GM18519 (cell line): ENCODE measurements around the gene FUT8.

Experiments used
- ATAC-seq: cut with Tn5 transposase; IDR thresholded peaks from one replicate; pipeline ENCODE4 v1.9.1; 2021; ENCODE audit warnings: mild to moderate bottlenecking, moderate library complexity; ENCODE audit not compliant: unreplicated experiment, low FRiP score

The FUT8 gene

DNA sequence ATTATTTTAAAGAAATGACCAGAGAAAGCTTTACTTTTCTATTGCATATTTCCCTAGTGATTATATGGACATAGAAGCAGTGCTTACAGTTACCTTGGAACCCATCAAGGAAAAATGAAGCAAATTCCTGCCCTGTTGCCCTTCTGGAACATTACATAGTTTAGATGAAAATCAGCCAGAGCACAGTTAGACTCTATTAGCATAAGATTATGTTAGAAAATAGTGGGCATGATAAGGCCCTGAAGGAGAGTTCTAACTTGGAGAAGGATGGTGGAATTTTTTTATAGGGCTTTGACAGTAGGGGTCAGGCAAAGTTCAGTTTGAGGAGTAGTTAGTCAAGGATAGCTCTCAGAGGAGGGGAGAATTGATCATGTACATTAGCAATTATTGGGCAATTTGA lies 74.3 kb downstream of the FUT8 start:
- ATAC-seq = no peak

DNA sequence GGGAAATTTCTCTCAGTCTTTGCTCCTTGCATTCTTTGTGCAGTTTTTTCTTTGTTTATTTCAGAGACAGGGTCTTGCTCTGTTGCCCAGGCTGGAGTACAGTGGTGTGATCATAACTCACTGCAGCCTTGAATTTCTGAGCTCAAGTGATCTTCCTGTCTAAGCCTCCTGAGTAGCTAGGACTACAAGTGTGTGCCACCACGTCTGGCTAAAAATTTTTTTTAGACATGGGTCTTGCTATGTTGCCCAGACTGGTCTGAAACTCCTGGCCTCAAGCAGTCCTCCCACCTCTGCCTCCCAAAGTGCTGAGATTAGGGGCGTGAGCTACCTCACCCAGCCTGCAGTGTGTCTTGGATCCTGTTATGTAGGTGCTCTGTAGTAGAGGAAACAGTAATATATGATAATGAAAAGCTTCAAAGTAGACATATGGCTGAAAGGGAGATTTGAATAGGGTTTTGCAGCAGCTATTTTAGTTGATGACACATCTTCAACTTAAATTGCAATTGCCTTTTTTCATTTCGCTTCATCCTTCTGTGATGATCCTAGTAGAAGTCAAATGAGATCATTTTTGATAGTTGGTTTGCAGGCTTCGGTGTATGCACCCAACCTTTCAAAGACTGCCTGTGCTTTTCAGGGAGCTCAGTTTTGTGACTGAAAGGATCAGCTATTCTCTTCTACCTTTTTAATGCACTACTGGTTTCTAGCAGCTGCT lies 75.4 kb downstream of the FUT8 start:
- ATAC-seq = no peak

DNA sequence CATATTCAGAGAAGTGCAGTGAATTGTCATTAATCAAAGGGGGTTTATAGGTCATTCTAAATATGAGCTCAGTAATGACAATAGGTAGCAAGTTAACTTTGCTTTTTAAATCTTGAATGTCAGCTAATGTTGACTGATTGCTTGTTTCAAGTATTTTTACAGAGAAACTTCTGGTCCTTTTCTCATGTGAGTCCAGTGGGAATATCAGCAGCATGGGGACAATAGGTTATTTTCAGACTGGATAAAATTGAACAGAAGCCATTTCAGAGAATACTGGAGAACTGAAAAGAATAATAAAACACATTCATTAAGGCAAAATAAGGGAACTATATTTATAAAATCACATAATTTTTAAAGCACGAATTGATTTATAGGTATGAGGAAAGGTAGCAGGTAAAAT lies 78.7 kb downstream of the FUT8 start:
- no peak for ATAC-seq

DNA sequence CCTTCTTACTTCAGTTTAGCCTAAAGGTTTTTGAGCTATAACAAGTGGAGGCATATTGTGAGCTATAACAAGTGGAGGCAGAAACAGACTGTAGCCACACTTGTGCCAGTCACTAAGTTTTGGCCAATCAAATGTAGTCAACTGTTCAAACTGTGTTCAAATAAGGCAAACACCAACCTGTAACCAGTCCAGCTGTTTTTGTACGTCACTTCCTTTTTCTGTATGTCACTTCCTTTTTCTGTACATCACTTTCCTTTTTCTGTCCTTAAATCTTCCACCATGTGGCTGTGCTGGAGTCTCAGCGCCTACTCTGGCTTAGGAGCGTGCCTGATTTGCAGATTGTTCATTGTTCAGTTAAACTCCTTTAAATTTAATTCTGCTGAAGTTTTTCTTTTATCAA lies 79.7 kb downstream of the FUT8 start:
- ATAC-seq = no peak

DNA sequence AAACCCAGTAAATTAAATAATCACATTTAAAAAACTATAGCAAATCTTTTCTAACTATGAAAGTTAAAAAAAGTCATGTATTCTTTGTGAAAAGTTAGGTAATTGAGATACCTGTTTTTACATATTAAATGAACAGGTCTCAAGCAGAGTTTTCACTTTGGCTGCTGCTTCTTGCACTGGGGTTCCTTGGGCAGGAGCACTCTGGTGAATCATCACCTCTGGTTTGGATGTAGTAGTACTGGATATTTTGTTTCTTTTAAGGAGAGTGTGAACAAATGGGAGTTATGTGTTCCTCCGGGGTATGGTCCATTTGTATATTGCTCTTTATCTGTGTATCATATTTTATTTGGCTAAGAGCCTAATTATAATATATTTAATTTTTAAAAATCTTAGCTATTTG lies 82.7 kb downstream of the FUT8 start:
- ATAC-seq = no peak

DNA sequence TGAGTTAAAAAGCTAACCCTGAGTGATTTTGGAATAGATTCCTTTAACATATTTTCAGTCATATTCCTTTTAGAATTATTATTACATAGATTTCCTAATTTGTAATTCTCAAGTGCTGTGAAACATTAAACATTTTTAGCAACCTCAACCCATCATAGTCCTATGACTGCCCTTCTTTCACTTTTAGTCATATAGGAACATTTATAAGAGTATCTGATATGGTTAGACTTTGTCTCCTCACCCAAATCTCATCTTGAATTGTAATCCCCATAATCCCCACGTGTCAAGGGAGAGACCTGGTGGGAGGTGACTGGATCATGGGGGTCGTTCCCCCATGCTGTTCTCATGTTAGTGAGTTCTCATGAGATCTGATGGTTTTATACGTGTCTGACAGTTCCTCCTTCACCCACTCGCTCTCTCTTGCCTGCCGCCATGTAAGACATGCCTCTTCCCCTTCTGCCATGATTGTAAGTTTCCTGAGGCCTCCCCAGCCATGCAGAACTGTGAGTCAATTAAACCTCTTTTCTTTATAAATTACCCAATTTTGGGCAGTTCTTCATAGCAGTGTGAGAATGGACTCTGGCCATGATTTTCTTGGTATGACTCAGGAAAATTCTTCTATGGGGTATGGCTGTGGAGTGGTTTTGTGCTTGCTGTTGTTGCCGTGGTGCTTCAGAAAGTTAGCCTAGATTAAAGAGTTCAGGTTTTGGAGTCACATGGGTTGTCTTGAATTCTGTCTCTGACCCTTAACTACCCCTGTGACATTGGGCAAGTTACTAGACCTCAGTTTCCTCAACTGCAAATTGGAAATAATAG lies 83.9 kb downstream of the FUT8 start:
- ATAC-seq = no peak

DNA sequence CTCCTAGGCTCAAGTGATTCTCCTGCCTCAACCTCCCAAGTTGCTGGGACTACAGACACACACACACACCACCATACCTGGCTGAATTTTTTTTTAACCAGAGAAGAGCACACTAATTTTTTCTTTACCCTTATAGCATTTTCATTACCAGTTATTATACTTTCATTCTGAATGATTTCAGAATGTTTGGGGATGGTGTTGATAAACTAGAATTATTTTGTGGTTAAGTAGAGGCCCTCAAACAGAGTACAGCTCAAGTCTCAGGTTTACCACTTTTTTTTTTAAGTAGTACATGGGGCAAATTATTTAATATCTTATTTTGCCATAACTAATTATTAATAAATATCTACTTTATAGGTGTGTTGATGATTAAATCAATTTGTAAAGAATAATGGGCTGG lies 86.6 kb downstream of the FUT8 start:
- ATAC-seq = no peak

DNA sequence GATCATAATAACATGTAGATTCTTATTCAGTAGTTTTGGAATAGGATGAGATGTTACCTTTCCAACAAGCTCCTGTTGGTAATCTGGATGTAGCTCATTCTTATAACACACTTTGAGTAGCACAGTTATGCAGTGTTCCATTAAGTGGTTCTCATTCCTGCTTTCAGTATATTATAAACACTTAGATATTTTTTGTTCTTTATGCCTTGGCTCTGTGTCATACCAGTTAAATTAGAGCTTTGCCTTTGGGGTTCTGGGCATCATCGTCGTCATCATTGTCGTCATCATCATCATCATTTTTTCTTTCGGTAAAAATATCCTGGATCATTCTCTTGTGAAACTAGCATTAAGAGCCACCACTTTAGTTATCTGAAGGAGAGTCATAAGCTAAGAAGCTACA lies 87.5 kb downstream of the FUT8 start:
- no peak for ATAC-seq

DNA sequence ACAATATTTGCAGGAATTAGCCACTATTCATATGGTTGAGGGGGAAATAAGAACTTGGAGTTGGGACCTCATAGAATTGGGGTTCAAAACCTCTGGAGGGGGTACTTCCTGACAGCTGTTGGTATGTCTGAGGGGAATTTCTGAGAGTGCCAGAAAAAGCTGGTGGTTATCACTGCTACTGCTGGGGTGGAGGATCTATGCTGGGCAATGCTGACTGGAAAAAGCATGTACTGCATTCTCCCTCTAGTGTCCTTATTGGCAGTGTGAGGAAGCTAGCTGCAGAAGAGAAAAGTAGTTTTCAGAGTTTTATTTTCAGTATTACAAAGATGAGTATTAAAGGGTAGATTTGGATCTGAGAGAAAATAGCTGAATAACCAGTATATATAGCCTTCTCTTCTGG lies 88.8 kb downstream of the FUT8 start:
- ATAC-seq = no peak

DNA sequence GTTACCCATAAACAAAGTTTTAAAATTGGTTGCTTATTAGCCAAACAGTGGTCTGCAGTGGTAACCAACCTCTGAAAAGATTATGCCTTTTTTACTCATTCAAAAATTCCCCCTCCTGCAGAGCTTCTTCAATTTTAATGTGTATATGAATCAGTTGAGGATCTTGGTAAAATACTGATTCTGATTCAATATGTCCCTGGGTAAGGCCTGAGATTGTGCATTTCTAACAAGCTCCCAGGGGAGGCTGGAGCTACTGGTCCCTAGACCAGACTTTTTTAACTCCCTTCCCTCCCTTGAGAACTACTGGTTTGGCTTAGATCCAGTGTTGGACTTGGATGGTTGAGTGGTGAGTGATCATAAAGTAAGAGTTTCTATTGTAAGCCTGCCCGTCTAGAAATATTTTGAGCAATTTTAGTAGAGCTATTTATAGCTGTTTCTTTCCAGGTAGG lies 90.2 kb downstream of the FUT8 start:
- no peak for ATAC-seq

DNA sequence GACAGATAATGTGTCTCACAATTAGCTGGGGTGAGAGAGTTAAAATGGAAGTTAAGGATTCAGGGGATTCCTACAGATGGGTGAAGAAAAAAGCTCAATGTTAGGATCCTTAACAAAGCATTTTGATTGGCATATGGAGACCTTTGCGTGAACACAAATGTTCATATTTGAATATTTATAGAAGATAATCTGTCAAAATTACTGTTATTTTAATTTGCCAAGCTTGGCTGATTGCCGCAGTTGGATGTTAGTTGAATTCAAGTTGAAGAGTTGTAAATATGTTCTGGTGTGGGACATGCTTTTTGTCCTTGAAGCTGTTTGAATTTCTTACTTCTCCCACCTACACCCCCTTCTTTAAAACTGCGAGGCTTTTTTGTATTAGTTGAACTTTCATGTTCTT lies 91.2 kb downstream of the FUT8 start:
- no peak for ATAC-seq

DNA sequence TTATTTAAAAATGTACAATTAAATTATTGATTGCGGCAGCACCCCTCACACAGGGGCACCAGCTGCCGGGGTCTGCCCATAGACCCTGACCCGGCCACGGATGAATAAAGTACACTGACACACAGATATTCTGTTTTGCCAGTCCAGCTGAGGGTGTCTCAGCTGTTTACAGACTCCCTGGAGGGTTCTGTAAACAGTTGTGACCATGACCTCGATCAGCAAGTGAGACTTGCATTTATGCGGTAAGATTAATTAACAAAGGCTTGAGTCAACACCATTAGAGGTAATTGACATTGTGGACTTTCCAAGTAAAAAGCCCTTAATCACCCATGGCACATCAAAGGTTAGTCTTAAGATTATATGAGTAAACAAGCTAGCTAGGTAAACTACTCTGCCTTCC lies 94.3 kb downstream of the FUT8 start:
- no peak for ATAC-seq

DNA sequence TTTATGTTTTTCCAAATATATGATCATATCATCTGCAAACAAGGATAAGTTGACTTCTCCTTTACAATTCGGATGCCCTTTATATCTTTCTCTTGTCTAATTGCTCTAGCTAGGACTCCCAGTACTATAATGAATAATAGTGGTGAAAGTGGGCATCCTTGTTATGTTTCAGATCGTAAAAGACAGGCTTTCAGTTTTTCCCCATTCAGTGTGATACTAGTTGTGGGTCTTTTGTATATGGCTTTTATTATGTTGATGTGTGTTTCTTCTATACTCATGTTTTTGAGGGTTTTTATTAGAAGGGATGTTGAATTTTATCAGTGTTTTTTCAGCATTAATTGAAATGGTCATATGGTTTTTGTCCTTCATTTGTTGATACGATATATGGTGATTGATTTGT lies 97.3 kb downstream of the FUT8 start:
- ATAC-seq = no peak

DNA sequence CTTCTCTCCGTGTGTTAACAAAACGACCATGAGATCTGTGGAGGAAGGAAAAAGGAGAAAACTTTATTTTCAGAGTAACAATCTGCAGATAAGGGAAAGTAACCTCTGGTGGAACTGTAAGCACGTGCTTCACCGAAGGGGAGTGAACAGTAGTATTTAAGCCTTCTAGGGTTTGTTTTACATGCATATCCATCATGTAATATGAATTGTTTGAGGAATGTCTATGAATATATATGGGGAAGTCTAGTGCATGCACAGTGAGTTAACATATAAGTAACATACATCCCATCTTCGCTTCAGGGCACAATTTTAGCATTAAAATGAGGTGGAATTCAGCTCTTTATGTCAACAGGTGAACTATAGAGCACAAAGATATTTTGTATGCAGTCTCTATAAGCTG lies 101.1 kb downstream of the FUT8 start:
- no peak for ATAC-seq

DNA sequence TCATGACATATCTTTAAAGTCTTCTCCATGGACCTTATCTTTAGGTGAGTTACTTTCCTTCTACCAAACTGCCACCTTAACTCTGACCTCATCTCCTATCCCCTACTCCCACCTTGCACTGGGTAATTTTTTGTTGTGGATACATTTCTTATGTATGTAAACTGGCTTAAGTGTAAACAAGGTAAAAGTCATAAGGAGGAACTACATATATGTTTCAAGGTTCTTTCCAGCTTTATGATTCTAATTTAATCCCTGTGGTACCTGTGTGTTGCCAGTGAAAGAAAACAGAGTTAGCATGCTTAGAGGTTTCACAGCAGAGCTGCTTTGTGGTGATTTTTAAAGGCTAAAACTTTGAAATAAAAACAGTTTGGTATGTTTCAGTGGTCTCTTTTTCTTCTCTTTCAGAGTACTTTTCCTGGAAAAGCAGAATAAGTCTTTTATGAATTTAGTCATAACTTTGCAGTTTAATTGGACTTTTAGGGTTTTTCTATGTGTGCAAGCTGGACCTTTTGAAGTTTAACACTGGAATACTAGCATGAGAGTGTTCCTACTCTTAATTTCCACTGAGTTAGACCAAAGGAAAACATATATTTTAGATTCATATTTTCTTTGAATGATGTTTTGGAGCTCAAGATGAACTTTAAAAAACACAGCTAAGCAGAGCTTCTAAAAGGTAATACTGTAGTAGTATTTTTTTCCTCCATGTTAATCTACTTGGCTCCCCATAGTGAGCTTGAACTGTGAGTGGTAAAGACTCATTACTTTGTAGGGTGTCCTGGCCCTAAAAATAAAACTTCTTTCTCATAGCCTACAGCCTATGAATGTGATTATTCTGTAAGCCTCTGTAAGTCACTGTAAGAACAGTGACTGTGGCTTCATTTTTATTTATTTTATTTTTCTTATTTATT lies 105.4 kb downstream of the FUT8 start:
- no peak for ATAC-seq

DNA sequence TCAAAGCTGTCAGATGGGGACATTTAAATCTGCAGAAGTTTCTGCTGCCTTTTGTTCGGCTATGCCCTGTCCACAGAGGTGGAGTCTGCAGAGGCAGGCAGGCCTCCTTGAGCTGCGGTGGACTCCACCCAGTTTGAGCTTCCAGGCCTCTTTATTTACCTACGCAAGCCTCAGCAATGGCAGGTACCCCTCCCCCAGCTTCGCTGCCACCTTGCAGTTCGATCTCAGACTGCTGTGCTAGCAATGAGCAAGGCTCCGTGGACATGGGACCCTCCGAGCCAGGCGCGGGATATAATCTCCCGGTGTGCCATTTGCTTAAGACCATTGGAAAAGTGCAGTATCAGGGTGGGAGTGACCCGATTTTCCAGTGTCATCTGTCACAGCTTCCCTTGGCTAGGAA lies 115.5 kb downstream of the FUT8 start:
- no peak for ATAC-seq

DNA sequence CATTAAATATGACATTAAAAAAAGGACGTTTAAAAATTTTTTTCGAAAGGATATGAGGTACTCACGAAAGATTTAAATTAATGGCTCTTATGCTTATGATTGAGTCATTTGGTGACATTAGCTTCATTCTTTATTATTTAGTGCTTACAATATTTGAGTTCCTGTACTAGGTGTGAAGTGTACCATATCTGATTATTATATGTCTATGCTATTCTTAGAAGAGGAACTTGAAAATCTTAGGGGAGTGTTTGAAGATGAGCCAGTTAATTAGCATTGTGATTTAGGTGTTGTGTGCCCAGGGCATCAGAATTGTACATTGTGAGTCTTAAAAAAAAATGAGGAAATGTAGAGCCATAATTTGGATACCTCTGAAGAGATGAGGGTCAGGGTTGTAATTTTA lies 118.6 kb downstream of the FUT8 start:
- no peak for ATAC-seq

DNA sequence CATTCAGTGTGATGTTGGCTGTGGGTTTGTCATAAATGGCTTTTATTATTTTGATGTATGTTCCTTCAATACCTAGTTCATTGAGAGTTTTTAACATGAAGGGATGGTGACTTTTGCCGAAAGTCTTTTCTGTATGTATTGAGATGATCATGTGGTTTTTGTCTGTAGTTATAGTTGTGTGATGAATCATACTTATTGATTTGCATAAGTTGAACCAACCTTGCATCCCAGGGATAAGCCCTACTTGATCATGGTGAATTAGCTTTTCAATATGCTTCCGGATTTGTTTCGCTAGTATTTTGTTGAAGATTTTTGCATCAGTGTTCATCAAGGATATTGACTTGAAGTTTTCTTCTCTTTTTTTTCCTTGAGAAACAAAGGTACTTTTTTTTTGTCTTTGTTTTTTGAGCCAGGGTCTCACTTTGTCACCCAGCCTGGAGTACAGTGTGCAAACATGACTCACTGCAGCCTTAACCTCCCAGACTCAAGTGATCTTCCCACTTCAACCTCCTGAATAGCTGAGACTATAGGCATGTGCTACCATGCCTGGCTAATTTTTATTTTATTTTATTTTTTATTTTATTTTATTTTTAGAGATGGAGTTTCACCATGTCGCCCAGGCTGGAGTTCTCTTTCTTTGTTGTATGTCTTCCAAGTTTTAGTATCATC lies 121.3 kb downstream of the FUT8 start:
- ATAC-seq = no peak

DNA sequence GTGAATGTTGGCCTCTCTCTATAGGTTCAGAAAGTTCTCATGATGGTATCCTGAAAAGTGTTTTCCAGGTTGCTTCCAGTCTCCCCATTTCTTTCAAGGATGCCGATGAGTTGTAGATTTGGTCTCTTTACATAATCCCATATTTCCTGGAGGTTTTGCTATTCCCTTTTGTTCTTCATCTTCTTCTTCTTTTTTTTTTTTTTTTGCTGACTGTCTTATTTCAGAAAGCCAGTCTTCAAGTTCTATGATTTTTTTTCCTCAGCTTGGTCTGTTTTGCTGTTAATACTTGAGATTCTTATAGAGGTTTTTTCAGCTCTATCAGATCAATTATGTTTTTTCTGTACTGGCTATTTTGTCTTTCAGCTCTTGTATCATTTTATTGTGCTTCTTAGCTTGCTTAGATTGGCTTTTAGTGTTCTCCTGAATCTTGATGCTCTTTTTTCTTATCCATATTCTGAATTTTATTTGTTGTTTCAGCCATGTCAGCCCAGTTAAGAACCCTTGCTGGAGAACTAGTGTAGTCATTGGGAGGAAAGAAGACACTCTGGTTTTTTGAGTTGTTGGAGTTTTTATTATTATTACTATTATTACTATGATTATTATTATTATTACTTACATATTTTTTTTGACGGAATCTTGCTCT lies 124.4 kb downstream of the FUT8 start:
- ATAC-seq = no peak

DNA sequence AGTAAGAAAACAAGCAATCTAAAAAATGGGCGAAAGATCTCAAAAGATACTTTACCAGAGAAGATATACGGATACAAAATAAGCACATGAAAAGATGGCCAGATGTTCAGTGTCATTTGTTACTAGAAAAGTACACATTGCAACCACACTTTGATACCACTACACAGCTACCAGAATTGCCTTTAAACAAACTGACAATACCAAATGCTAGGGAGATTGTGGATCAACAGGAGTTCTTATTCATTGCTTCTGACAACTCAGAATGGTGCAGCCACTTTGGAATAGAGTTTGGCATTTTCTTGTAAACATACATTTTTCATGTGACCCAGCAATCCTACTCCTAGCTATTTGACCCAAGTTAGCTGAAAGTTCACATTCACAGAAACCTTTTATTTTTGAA lies 136.3 kb downstream of the FUT8 start:
- no peak for ATAC-seq
